Measurements from ENCODE around the gene MAGEB18.

DNA sequence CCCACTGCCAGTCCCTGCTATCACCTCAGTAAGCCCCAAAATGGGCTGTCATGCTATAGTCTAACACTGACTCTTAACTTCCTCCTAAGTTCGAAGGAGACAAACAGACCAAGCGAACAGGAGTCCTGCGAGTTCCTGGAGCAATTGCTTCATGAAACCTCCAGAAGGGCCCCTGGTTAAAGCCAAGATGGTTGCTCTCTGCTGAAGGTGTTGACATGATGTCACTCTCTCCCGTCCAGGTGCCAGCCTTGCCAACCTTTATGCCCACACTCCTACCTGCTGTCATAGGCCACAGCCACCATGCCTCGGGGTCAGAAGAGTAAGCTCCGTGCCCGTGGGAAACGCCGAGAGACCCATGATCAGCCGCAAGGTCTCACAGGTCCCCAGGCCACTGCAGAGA is 22.2 kb downstream of the MAGEB18 start, which contains the start of gene MAGEB6B:
- TF ChIP-seq, protein P1, sequence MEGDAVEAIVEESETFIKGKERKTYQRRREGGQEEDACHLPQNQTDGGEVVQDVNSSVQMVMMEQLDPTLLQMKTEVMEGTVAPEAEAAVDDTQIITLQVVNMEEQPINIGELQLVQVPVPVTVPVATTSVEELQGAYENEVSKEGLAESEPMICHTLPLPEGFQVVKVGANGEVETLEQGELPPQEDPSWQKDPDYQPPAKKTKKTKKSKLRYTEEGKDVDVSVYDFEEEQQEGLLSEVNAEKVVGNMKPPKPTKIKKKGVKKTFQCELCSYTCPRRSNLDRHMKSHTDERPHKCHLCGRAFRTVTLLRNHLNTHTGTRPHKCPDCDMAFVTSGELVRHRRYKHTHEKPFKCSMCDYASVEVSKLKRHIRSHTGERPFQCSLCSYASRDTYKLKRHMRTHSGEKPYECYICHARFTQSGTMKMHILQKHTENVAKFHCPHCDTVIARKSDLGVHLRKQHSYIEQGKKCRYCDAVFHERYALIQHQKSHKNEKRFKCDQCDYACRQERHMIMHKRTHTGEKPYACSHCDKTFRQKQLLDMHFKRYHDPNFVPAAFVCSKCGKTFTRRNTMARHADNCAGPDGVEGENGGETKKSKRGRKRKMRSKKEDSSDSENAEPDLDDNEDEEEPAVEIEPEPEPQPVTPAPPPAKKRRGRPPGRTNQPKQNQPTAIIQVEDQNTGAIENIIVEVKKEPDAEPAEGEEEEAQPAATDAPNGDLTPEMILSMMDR (IDR thresholded peaks at IDR 0.05): no peak
- TF ChIP-seq POLR2A (IDR thresholded peaks at IDR 0.05): no peak

Data from adrenal gland (tissue), 5 donors.